Measurements from ENCODE around the gene SH2D3C. TPM values are rescaled to one million over a fixed set of nuclear protein-coding genes. Genes with fewer than 3 reads are reported as not detected.

SH2D3C gene
- total and polyA plus RNA-seq, 2 of the 4 experiments (the other 2 are of a cell fraction) = under 0.01 to 0.24 TPM

DNA sequence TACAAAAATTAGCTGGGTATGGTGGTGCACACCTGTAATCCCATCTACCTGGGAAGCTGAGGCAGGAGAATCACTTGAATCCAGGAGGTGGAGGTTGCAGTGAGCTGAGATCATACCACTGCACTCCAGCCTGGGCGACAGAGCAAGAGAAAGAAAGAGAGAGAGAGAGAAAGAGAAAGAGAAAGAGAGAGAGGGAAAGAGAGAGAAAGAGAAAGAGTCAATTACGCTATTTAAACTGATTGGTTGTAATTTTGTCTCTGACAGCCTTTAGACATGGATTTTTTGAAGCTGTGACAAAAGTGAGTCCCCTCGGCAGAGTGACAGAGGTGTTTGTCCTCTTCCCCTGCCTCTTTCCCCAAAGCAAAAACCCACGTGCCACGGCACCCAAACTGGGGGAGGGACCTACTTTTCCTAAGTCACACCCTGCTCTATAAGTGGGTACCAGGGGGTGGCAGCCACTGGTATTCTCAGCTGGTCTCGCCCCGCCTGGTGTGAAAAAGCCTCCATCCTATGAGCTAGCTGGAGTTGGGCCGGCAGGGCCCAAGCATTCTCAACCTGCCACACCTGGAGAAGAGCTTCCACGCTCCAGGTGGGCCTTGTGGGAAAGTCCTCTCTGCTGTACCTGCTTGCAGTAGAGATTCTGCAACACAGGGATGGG is 75.0 kb downstream of the SH2D3C start:
- H4K8ac ChIP-seq (ENCODE audit: low read depth in 2 of 2, low read length in 2 of 2) = no peak overlapping the region
- H3K9me3 ChIP-seq (ENCODE audit: control insufficient read depth, insufficient read depth, low read length) = no peaks in the 10 kb centered on the region
- H3K4me2 ChIP-seq (ENCODE audit: low read depth, low read length) = no peak overlapping the region
- dilution Hi-C loops (cut with HindIII; ENCODE audit: low sequenced_read_pairs, unreplicated experiment) = no loop called here
- no peak overlapping the region for H3K14ac ChIP-seq (replicated peaks; ENCODE audit: low read depth, low read length)
- no peak overlapping the region for H2BK15ac ChIP-seq (ENCODE audit: low read depth, low read length)
- no peak for ATAC-seq (ENCODE audit: low read depth)
- no TSS peak for BruUV-seq (replicated peaks)
- H3K79me1 ChIP-seq (ENCODE audit: low read depth in 1 of 2, low read length in 2 of 2) = no peaks in the 10 kb centered on the region
- H4K91ac ChIP-seq (ENCODE audit: insufficient read depth, low read depth, low read length) = no peak overlapping the region
- no peak overlapping the region for H3K4me3 ChIP-seq (ENCODE audit: insufficient read depth, low read depth, low read length)
- no peaks in the 10 kb centered on the region for H3K4me1 ChIP-seq (ENCODE audit: control insufficient read depth, insufficient read depth, low read length)
- no peak overlapping the region for H3K9ac ChIP-seq (ENCODE audit: low read depth, low read length)
- no peaks in the 10 kb centered on the region for H4K20me1 ChIP-seq (ENCODE audit: insufficient read depth, low read length)
- H3K4ac ChIP-seq (ENCODE audit: low read depth, low read length) = no peak overlapping the region
- no peak overlapping the region for H2BK5ac ChIP-seq (ENCODE audit: low read depth, low read length, poor library complexity, severe bottlenecking)
- no peak overlapping the region for H4K5ac ChIP-seq (ENCODE audit: low read depth, low read length)
- in situ Hi-C loops (cut with MboI; ENCODE audit: low sequenced_read_pairs) = no loop called here
- TF ChIP-seq, protein P1, sequence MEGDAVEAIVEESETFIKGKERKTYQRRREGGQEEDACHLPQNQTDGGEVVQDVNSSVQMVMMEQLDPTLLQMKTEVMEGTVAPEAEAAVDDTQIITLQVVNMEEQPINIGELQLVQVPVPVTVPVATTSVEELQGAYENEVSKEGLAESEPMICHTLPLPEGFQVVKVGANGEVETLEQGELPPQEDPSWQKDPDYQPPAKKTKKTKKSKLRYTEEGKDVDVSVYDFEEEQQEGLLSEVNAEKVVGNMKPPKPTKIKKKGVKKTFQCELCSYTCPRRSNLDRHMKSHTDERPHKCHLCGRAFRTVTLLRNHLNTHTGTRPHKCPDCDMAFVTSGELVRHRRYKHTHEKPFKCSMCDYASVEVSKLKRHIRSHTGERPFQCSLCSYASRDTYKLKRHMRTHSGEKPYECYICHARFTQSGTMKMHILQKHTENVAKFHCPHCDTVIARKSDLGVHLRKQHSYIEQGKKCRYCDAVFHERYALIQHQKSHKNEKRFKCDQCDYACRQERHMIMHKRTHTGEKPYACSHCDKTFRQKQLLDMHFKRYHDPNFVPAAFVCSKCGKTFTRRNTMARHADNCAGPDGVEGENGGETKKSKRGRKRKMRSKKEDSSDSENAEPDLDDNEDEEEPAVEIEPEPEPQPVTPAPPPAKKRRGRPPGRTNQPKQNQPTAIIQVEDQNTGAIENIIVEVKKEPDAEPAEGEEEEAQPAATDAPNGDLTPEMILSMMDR (conservative IDR thresholded peaks at IDR 0.05; ENCODE audit: low read depth, low read length) = no peak
- TF ChIP-seq, protein P2, sequence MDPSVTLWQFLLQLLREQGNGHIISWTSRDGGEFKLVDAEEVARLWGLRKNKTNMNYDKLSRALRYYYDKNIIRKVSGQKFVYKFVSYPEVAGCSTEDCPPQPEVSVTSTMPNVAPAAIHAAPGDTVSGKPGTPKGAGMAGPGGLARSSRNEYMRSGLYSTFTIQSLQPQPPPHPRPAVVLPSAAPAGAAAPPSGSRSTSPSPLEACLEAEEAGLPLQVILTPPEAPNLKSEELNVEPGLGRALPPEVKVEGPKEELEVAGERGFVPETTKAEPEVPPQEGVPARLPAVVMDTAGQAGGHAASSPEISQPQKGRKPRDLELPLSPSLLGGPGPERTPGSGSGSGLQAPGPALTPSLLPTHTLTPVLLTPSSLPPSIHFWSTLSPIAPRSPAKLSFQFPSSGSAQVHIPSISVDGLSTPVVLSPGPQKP (IDR thresholded peaks at IDR 0.05; ENCODE audit: borderline replicate concordance, low read depth, low read length) = no peak
- TF ChIP-seq BHLHE40 (IDR thresholded peaks at IDR 0.05; ENCODE audit: low read depth, low read length) = no peak
- TF ChIP-seq, protein P3, sequence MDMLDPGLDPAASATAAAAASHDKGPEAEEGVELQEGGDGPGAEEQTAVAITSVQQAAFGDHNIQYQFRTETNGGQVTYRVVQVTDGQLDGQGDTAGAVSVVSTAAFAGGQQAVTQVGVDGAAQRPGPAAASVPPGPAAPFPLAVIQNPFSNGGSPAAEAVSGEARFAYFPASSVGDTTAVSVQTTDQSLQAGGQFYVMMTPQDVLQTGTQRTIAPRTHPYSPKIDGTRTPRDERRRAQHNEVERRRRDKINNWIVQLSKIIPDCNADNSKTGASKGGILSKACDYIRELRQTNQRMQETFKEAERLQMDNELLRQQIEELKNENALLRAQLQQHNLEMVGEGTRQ (IDR thresholded peaks at IDR 0.05; ENCODE audit: low read depth, low read length) = no peak
- no peak for TF ChIP-seq SMC3 (IDR thresholded peaks at IDR 0.05; ENCODE audit: low read depth, low read length)
- TF ChIP-seq MAZ (IDR thresholded peaks at IDR 0.05; ENCODE audit: borderline replicate concordance, low read depth, low read length) = no peak
- no peak for TF ChIP-seq NFE2L2 (IDR thresholded peaks at IDR 0.05; ENCODE audit: low read depth, low read length)
- no peak for TF ChIP-seq MXI1 (IDR thresholded peaks at IDR 0.05; ENCODE audit: borderline replicate concordance, low read depth, low read length)
- no peak for TF ChIP-seq POLR2A (IDR thresholded peaks at IDR 0.05; ENCODE audit: low read depth, low read length)
- no peak for TF ChIP-seq CHD1 (IDR thresholded peaks at IDR 0.05; ENCODE audit: low read depth, low read length)
- TF ChIP-seq FOS (IDR thresholded peaks at IDR 0.05; ENCODE audit: low read depth, low read length) = no peak
- no peak for TF ChIP-seq RFX5 (IDR thresholded peaks at IDR 0.05; ENCODE audit: low read depth, low read length)
- no peak for TF ChIP-seq RCOR1 (IDR thresholded peaks at IDR 0.05; ENCODE audit: insufficient replicate concordance, low read length)
- TF ChIP-seq CEBPB (IDR thresholded peaks at IDR 0.05; ENCODE audit: low read depth, low read length) = no peak
- TF ChIP-seq MAFK (IDR thresholded peaks at IDR 0.05; ENCODE audit: low read depth, low read length) = no peak
- TF ChIP-seq RAD21 (IDR thresholded peaks at IDR 0.05; ENCODE audit: low read length) = no peak
- no peak overlapping the region for H3K27ac ChIP-seq (ENCODE audit: insufficient read depth, low read length)
- no peak overlapping the region for H3K23ac ChIP-seq (ENCODE audit: low read depth, low read length)
- no peak overlapping the region for H3K18ac ChIP-seq (ENCODE audit: low read depth, low read length)
- H2AK9ac ChIP-seq (replicated peaks; ENCODE audit: low read depth, low read length, poor library complexity) = no peak overlapping the region
- CTCF ChIA-PET = interaction anchor here (1.5 kb wide), 1 partner anchor 31 kb away, joined by 5 read pairs; the partner anchor contains the start of gene TOR2A
- WGBS, 2 experiments (ENCODE audit: extremely low coverage in 2 of 2, insufficient read length in 1 of 2) = 50% methylated on average over 1 of the region's 9 CpGs; no CpG with 5 or more reads in 1 of the 2 experiments
- H3K36me3 ChIP-seq (ENCODE audit: control insufficient read depth, insufficient read depth, low read length) = no peaks in the 10 kb centered on the region
- no peak overlapping the region for H2AK5ac ChIP-seq (ENCODE audit: low read depth, low read length)
- no peak overlapping the region for H2BK120ac ChIP-seq (ENCODE audit: low read depth, low read length)
- no peak overlapping the region for H3K56ac ChIP-seq (ENCODE audit: extremely low read depth, insufficient read depth, low read length)
- H2AFZ ChIP-seq (replicated peaks; ENCODE audit: low read length, poor library complexity) = no peak overlapping the region
- H3K27me3 ChIP-seq (ENCODE audit: control insufficient read depth, insufficient read depth, low read length) = no peaks in the 10 kb centered on the region; the same call in 1 of the 2 replicates
- intact Hi-C loops (cut with micrococcal nuclease) = no loop called here
- POLR2A ChIA-PET (ENCODE audit: unreplicated experiment) = no interaction called here
- no peaks in the 10 kb centered on the region; the same call in none of the 2 replicates for H3K9me1 ChIP-seq (ENCODE audit: insufficient read depth, low read length)
- no peak for DNase-seq
- no peak overlapping the region for H2BK20ac ChIP-seq (ENCODE audit: low read depth, low read length)

Data from IMR-90 (cell line).